GM12878 (cell line): ENCODE measurements around the gene RGS11. TPM values are rescaled to one million over a fixed set of nuclear protein-coding genes. Genes with fewer than 3 reads are reported as not detected.

ENCODE experiments used
- ATAC-seq: fragments of 200-7000 bp; cut with Tn5 transposase; 3 replicates; pipeline ENCODE4 v1.9.1; 2020; ENCODE audit warnings: mild to moderate bottlenecking, moderate library complexity
- BruUV-seq: library from RNA; stranded (reverse); fragments of 400-500 nt; replicated peaks from 2 replicates; lab custom pipeline; 2021; lab: Mats Ljungman, UMichigan
- CTCF ChIA-PET: fragments of 300-600 bp; sonication (Branson Sonifier 250); formaldehyde crosslinking; extraction: SDS; loops from one replicate; lab custom pipeline; 2021; ENCODE audit warnings: inconsistent platforms; lab: Yijun Ruan, JAX
- POLR2A ChIA-PET: fragments of 350-600 bp; formaldehyde crosslinking; extraction: SDS; loops from one replicate; lab custom pipeline; 2021; ENCODE audit warnings: inconsistent platforms; lab: Charles Lee
- RAD21 ChIA-PET: fragments of 300-600 bp; sonication (Branson Sonifier 250); formaldehyde crosslinking; loops from one replicate; lab custom pipeline; 2023; ENCODE audit warnings: antibody characterized with exemption; ENCODE audit not compliant: unreplicated experiment; lab: Charles Lee
- SMC1A ChIA-PET: fragments of 300-600 bp; sonication (Branson Sonifier 250); formaldehyde crosslinking; loops from one replicate; lab custom pipeline; 2023; ENCODE audit not compliant: unreplicated experiment, uncharacterized antibody; lab: Charles Lee
- DNase-seq: peaks from one replicate; pipeline ENCODE4 v3.0.0-alpha.2; 2011; ENCODE audit warnings: low read depth, low spot score
- FAIRE-seq: peaks from 3 replicates; lab custom pipeline; 2011; peaks lifted over from hg19 to GRCh38; lab: Jason Lieb, UNC
- H2AFZ ChIP-seq: 2 replicates; pipeline ENCODE4 v1.6.0; 2011; ENCODE audit warnings: low read depth, low read length, control low read depth; ENCODE audit not compliant: control insufficient read depth
- H3K27ac ChIP-seq: 2 replicates; pipeline ENCODE4 v1.5.1; 2011; ENCODE audit warnings: control low read depth; ENCODE audit not compliant: control insufficient read depth, insufficient read depth
- H3K27me3 ChIP-seq, 2 experiments: replicated peaks in 1 of 2; 2 replicates each; pipeline versions ENCODE4 v1.6.0 to v1.6.1; 2011; ENCODE audit warnings: low read length in 1 of 2; ENCODE audit not compliant: control insufficient read depth in 2 of 2, insufficient read depth in 2 of 2
- H3K36me3 ChIP-seq, 2 experiments: 2 replicates each; pipeline ENCODE4 v1.5.1; 2011; ENCODE audit warnings: low read length in 1 of 2; ENCODE audit not compliant: control insufficient read depth in 2 of 2, insufficient read depth in 2 of 2
- H3K4me1 ChIP-seq: 2 replicates; pipeline ENCODE4 v1.6.1; 2011; ENCODE audit warnings: mild to moderate bottlenecking, low read length, moderate library complexity, mixed read lengths; ENCODE audit not compliant: control insufficient read depth, insufficient read depth
- H3K4me2 ChIP-seq: 2 replicates; pipeline ENCODE4 v1.6.0; 2011; ENCODE audit warnings: control low read depth; ENCODE audit not compliant: control insufficient read depth, insufficient read depth
- H3K4me3 ChIP-seq: fragments of 200-600 bp; sonication (generic); 2 replicates; pipeline ENCODE4 v1.5.1; 2016
- H3K79me2 ChIP-seq: 2 replicates; pipeline ENCODE4 v1.6.0; 2011; ENCODE audit warnings: low read length; ENCODE audit not compliant: control insufficient read depth, insufficient read depth
- H3K9ac ChIP-seq: 2 replicates; pipeline ENCODE4 v1.8.0; 2011; ENCODE audit warnings: low read length, control low read depth, mixed read lengths; ENCODE audit not compliant: control insufficient read depth, insufficient read depth
- H3K9me3 ChIP-seq: replicated peaks from 3 replicates; pipeline ENCODE4 v1.5.1; 2011; ENCODE audit warnings: mild to moderate bottlenecking, low read length; ENCODE audit not compliant: control insufficient read depth, insufficient read depth
- H4K20me1 ChIP-seq: 2 replicates; pipeline ENCODE4 v1.6.0; 2011; ENCODE audit not compliant: control insufficient read depth, insufficient read depth
- CBX3 ChIP-seq: fragments of 200-600 bp; sonication (generic); IDR thresholded peaks from 2 replicates; pipeline ENCODE4 v1.6.1; 2016; ENCODE audit warnings: low read depth, borderline replicate concordance
- POLR2A ChIP-seq: IDR thresholded peaks from 2 replicates; pipeline ENCODE4 v1.6.1; 2011; ENCODE audit warnings: low read depth, mild to moderate bottlenecking, low read length
- RB1 ChIP-seq: fragments of 450-650 bp; formaldehyde crosslinking; IDR thresholded peaks from 2 replicates; pipeline ENCODE4 v1.6.1; 2017; ENCODE audit warnings: mild to moderate bottlenecking, borderline replicate concordance
- WGBS: methylation state at CpG from one replicate; pipeline ENCODE4 v1.1.6; 2016; ENCODE audit warnings: low lambda C conversion rate; ENCODE audit not compliant: insufficient replicate concordance, insufficient coverage; ENCODE audit errors: missing lambda C conversion rate; 5-methylcytosine and 5-hydroxymethylcytosine counted together
- in situ Hi-C: fragments of 300-500 bp; cut with MboI; formaldehyde crosslinking; loops from 9 replicates; pipeline ENCODE4 v1.14.3; 2018; ENCODE audit warnings: mixed read lengths
- intact Hi-C: fragments of 100-400 bp; cut with micrococcal nuclease; formaldehyde crosslinking; loops from one replicate; pipeline ENCODE4 v1.14.2; 2022; ENCODE audit not compliant: unreplicated experiment
- polyA plus RNA-seq, 11 experiments: library from polyadenylated mRNA; depleted of rRNA in 4 of 11; unstranded in 6 of 11; stranded (reverse) in 5 of 11; fragments of >200 nt; fragmentation: Nextera tagmentation in 4 of 11; fragmentation: Illumina TruSeq in 1 of 11; extraction: Ambion mirVana in 4 of 11; extraction: Trizol in 1 of 11; gene quantifications; 1 replicate in 1 of 11; 2 replicates in 10 of 11; pipeline versions ENCODE4 v1.2.1 to v1.2.3, GENCODE V29; 2011 to 2016; ENCODE audit warnings: inconsistent platforms in 2 of 11, missing spikeins in 2 of 11, low read depth in 1 of 11
- total RNA-seq, 4 experiments: library from RNA; depleted of rRNA in 3 of 4; stranded (reverse); fragments of >200 nt in 3 of 4; fragmentation: Illumina TruSeq in 1 of 4; extraction: Trizol in 1 of 4; gene quantifications; 2 replicates each; pipeline versions ENCODE4 v1.2.1 to v1.2.3, GENCODE V29; 2013 to 2021
- TF ChIP-seq, protein P1 (sequence below), 3 experiments: IDR thresholded peaks in 2 of 3; conservative IDR thresholded peaks in 1 of 3; 2 replicates each; pipeline ENCODE4 v1.5.1; 2011; ENCODE audit warnings: low read depth in 3 of 3, low read length in 3 of 3, mild to moderate bottlenecking in 3 of 3, control low read depth in 2 of 3, moderate library complexity in 2 of 3, inconsistent platforms in 1 of 3, mixed read lengths in 1 of 3; ENCODE audit not compliant: control insufficient read depth in 2 of 3, insufficient read depth in 1 of 3; ENCODE audit errors: extremely low read depth in 1 of 3

RGS11 gene
- total and polyA plus RNA-seq, 10 of the 15 experiments (the other 5 are each of a cell fraction or from before 2014, with no cell fraction given): 0.04 TPM; not detected in 9

DNA sequence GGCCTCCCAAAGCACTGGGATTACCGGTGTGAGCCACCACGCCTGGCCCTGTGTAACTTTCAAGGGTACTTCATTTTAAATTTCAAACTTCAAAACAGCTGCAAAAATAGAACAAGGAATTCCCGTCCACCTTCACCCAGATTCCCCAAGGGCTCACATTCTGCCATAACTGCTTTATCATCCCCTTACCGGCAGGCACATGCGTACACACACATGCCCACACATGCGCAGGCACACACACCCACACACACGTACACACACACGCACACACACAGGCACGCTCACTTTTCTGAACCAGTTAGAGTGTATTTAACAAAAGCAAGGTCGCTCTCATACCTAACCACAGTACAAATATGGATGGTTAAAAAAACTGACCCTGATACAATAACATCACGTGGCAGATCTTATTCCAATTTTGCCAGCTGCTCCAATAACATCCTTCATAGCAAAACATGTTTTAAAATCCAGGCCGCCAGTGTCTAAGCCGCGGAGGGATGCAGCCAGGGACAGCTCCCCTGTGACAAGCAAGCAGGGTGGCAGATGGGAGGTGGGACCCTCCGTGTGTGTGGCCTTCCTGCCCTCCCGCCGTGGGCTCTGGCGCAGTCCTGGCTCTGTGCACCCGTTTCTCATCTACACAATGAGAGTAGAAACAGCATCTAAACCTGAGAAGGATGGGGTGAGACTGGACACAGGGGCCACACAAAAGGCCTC lies 30.3 kb upstream of the RGS11 start:
- FAIRE-seq (no peak), ATAC-seq (no peak), DNase-seq (no peak)
- H4K20me1 ChIP-seq: no peaks in the 10 kb centered on the region; the same call in 1 of the 2 replicates
- in situ Hi-C loops: no loop called here
- TF ChIP-seq CBX3 (no peak), POLR2A (peak; percentile 20; the same call in 1 of the 2 replicates)
- ChIA-PET SMC1A (no interaction called here), RAD21 (no interaction called here), POLR2A (no interaction called here), CTCF (no interaction called here)
- H3K4me3 ChIP-seq: no peak overlapping the region
- H3K9me3 ChIP-seq: no peaks in the 10 kb centered on the region
- WGBS: 83% methylated on average over 19 of the region's 19 CpGs
- H3K79me2 ChIP-seq: no peaks in the 10 kb centered on the region
- no TSS peak for BruUV-seq
- no peaks in the 10 kb centered on the region for H3K27me3 ChIP-seq
- H3K4me1 ChIP-seq: no peaks in the 10 kb centered on the region; the same call in 1 of the 2 replicates
- intact Hi-C loops: no loop called here
- H3K4me2 ChIP-seq: no peak overlapping the region
- no peak overlapping the region for H2AFZ ChIP-seq
- no peak overlapping the region for H3K27ac ChIP-seq
- peaks cover 10 to 25% of the 10 kb centered on the region in 2 experiments for H3K36me3 ChIP-seq
- no peak overlapping the region for H3K9ac ChIP-seq

DNA sequence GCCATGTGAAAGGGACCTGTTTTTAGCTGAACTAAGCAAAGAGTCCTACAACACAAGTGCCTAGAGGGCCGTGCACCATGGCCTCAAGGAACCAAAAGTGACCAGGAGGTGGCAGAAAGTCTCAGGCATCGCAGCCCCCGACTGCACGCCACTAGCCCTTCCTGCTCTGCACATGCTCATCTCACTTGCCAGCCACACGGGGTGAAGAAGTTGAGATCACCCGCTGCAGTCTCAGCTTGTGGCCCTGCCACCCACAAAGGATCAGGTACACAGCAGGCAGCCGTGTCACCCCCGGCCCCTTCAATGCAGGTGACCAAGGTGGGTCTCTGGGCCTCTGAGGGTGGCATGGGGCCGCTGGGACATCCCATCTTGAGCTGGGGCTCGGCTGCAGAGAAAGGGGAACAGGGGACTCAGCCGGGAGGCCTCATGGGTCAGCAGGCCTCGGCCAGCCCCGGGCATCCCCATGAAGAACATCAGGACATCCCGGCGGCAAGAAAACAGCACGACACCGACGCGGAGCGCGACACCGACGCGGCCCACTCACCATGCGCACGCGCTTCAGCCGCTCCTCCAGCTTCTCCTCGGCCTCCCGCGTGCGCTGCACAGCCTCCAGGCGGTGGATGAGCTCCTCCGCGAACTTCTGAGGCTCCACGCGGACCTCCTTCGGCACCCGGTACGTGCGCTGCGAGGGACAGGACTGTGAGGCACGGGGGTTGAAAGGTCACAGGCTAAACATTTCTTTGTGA lies 28.2 kb upstream of the RGS11 start:
- no TSS peak for BruUV-seq
- no peak overlapping the region for H3K4me2 ChIP-seq
- no peaks in the 10 kb centered on the region for H3K27me3 ChIP-seq
- H3K36me3 ChIP-seq: peaks cover 10 to 18% of the 10 kb centered on the region in 2 experiments
- H3K79me2 ChIP-seq: no peaks in the 10 kb centered on the region
- intact Hi-C loops: no loop called here
- ChIA-PET POLR2A (no interaction called here), RAD21 (no interaction called here), SMC1A (no interaction called here), CTCF (interaction anchor here (0.9 kb wide), 1 partner anchor 197 kb away, joined by 3 read pairs; no protein-coding TSS in a partner anchor)
- no peak for TF ChIP-seq RB1
- TF ChIP-seq, protein P1, sequence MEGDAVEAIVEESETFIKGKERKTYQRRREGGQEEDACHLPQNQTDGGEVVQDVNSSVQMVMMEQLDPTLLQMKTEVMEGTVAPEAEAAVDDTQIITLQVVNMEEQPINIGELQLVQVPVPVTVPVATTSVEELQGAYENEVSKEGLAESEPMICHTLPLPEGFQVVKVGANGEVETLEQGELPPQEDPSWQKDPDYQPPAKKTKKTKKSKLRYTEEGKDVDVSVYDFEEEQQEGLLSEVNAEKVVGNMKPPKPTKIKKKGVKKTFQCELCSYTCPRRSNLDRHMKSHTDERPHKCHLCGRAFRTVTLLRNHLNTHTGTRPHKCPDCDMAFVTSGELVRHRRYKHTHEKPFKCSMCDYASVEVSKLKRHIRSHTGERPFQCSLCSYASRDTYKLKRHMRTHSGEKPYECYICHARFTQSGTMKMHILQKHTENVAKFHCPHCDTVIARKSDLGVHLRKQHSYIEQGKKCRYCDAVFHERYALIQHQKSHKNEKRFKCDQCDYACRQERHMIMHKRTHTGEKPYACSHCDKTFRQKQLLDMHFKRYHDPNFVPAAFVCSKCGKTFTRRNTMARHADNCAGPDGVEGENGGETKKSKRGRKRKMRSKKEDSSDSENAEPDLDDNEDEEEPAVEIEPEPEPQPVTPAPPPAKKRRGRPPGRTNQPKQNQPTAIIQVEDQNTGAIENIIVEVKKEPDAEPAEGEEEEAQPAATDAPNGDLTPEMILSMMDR (IDR thresholded peaks at IDR 0.05 in 2 of 3, conservative IDR thresholded peaks at IDR 0.05 in 1 of 3; ENCODE audit: control insufficient read depth in 2 of 3, extremely low read depth in 1 of 3, insufficient read depth in 1 of 3, low read depth in 3 of 3, low read length in 3 of 3): peak in 1 of 3 experiments; percentile 8; a peak in 1 of 6 replicates
- FAIRE-seq (no peak), ATAC-seq (peak; percentile 41; the same call in 2 of the 3 replicates), DNase-seq (no peak)
- no peaks in the 10 kb centered on the region for H3K9me3 ChIP-seq
- H3K4me1 ChIP-seq: no peaks in the 10 kb centered on the region; the same call in 1 of the 2 replicates
- WGBS: 93% methylated on average over 42 of the region's 43 CpGs
- H4K20me1 ChIP-seq: no peaks in the 10 kb centered on the region
- H3K4me3 ChIP-seq: no peak overlapping the region
- H3K27ac ChIP-seq: no peak overlapping the region
- in situ Hi-C loops: no loop called here
- H2AFZ ChIP-seq: no peak overlapping the region
- H3K9ac ChIP-seq: no peak overlapping the region
